ENCODE measurements around the gene UBAP1L. TPM values are rescaled to one million over a fixed set of nuclear protein-coding genes. Genes with fewer than 3 reads are reported as not detected.
A peak's percentile ranks its signal among the peaks of the same experiment; 100 is the strongest.

Gene UBAP1L
- total RNA-seq, 1 experiment from 2014 or later, result 2.5 TPM

DNA sequence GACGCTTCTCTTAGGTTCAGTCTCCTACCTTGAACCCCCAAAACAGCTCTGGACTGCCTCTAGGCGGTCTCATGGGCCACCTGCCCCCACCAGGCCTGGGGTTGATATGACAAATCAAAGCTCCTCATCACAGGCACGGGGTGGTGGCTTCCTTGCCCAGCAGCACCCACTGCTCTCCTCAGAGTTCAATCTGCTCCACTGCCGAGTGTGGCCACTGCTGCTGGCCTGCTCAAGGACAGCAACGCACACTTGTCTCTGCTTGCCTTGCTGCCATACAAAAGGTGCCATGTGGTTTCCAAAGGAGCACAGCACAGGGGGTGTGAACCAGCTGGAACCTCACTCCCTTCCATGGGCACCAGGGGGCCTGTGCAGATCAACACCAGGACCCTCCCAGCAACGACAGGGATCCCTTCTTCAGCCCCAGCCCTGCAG lies 28.3 kb downstream of the UBAP1L start:
- TF ChIP-seq EZH2 (IDR thresholded peaks at IDR 0.05; ENCODE audit: low read depth), result no peak
- TF ChIP-seq, protein P1, sequence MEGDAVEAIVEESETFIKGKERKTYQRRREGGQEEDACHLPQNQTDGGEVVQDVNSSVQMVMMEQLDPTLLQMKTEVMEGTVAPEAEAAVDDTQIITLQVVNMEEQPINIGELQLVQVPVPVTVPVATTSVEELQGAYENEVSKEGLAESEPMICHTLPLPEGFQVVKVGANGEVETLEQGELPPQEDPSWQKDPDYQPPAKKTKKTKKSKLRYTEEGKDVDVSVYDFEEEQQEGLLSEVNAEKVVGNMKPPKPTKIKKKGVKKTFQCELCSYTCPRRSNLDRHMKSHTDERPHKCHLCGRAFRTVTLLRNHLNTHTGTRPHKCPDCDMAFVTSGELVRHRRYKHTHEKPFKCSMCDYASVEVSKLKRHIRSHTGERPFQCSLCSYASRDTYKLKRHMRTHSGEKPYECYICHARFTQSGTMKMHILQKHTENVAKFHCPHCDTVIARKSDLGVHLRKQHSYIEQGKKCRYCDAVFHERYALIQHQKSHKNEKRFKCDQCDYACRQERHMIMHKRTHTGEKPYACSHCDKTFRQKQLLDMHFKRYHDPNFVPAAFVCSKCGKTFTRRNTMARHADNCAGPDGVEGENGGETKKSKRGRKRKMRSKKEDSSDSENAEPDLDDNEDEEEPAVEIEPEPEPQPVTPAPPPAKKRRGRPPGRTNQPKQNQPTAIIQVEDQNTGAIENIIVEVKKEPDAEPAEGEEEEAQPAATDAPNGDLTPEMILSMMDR (conservative IDR thresholded peaks at IDR 0.05), result 0 out of 2 replicates have a peak, but pooled peaks have one; percentile 44
- ChIA-PET POLR2A (ENCODE audit: unreplicated experiment) (no interaction called here), CTCF (interaction anchor here (0.8 to 1.1 kb wide), 2 partner anchors 14 to 53 kb away, joined by 3 read pairs; no protein-coding TSS in a partner anchor)
- Histone ChIP-seq H3K27ac (no peak overlapping the region), H3K4me2 (no peak overlapping the region), H3K79me2 (ENCODE audit: low read depth) (no peaks in the 10 kb centered on the region), H3K4me3 (no peak overlapping the region), H3K36me3 (ENCODE audit: low read depth) (no peaks in the 10 kb centered on the region), H4K20me1 (ENCODE audit: insufficient read depth) (no peaks in the 10 kb centered on the region), H3F3A (ENCODE audit: insufficient read depth, low read depth) (no peaks in the 10 kb centered on the region), H2AFZ (no peak overlapping the region), H3K9me2 (ENCODE audit: insufficient read depth) (no peaks in the 10 kb centered on the region), H3K27me3 (ENCODE audit: insufficient read depth, low read depth) (peaks cover 3% of the 10 kb centered on the region; the same call in 1 of the 2 replicates), H3K9me3 (ENCODE audit: insufficient read depth, low read depth) (no peaks in the 10 kb centered on the region), H3K4me1 (replicated peaks; ENCODE audit: insufficient read depth) (no peaks in the 10 kb centered on the region)
- BruUV-seq (replicated peaks), result no TSS peak
- intact Hi-C loops (cut with micrococcal nuclease; ENCODE audit: unreplicated experiment), result loop anchor here (1.0 kb wide), 2 partner anchors 32 to 53 kb away; no protein-coding TSS in a partner anchor
- DNase-seq, result no peak

DNA sequence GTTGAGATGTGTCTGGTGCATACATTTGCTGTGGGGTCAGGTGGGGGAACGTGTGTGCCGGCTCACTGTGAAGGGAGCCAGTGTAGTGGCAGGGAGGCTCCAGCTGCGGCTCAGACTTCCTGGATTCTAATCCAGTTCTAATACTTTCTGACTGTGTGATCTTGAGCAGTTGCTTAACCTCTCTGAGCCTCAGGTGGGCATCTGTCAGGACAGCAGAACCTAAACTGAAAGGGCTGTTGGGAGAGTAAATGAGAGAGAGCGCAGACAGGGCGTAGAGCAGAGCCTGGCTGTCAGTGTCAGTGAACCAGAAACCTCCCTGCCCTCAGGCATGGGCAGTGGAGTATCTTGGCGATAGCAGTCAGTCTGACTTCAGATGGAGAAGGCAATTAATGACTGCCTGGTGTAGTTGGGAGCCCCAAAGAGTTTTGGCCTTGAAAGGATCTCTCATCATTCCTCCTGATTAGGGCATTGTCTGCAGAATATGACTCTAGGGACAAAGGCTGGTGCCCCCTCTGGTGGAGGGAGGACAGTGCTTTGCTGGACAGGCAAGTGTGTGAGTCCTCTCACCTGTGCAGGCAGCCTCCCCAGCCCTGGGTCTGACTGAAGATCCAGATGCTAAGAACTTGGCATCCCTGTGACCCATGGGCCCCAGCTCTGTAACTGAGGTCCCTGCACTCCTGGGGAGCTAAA lies 28.9 kb downstream of the UBAP1L start:
- POLR2A ChIA-PET (ENCODE audit: unreplicated experiment), result no interaction called here
- no peak overlapping the region for H3K4me3 ChIP-seq
- CTCF ChIA-PET, result interaction anchor here (1.1 kb wide), 1 partner anchor 15 kb away, joined by 3 read pairs; no protein-coding TSS in a partner anchor
- H2AFZ ChIP-seq, result no peak overlapping the region
- peak in 1 of 2 experiments; percentile 46 for DNase-seq
- H3K27me3 ChIP-seq (ENCODE audit: insufficient read depth, low read depth), result peaks cover 3% of the 10 kb centered on the region; the same call in 1 of the 2 replicates
- no peaks in the 10 kb centered on the region for H4K20me1 ChIP-seq (ENCODE audit: insufficient read depth)
- TF ChIP-seq, protein P1 (conservative IDR thresholded peaks at IDR 0.05), result peak; percentile 72
- TF ChIP-seq EZH2 (IDR thresholded peaks at IDR 0.05; ENCODE audit: low read depth), result no peak
- no peaks in the 10 kb centered on the region for H3K9me3 ChIP-seq (ENCODE audit: insufficient read depth, low read depth)
- no peak overlapping the region for H3K4me2 ChIP-seq
- H3K27ac ChIP-seq, result no peak overlapping the region
- H3K79me2 ChIP-seq (ENCODE audit: low read depth), result no peaks in the 10 kb centered on the region
- no peaks in the 10 kb centered on the region for H3K4me1 ChIP-seq (replicated peaks; ENCODE audit: insufficient read depth)
- no TSS peak for BruUV-seq (replicated peaks)
- H3F3A ChIP-seq (ENCODE audit: insufficient read depth, low read depth), result no peaks in the 10 kb centered on the region
- no peaks in the 10 kb centered on the region for H3K9me2 ChIP-seq (ENCODE audit: insufficient read depth)
- intact Hi-C loops (cut with micrococcal nuclease; ENCODE audit: unreplicated experiment), result loop anchor here (1.0 kb wide), 2 partner anchors 32 to 53 kb away; no protein-coding TSS in a partner anchor
- no peaks in the 10 kb centered on the region for H3K36me3 ChIP-seq (ENCODE audit: low read depth)

DNA sequence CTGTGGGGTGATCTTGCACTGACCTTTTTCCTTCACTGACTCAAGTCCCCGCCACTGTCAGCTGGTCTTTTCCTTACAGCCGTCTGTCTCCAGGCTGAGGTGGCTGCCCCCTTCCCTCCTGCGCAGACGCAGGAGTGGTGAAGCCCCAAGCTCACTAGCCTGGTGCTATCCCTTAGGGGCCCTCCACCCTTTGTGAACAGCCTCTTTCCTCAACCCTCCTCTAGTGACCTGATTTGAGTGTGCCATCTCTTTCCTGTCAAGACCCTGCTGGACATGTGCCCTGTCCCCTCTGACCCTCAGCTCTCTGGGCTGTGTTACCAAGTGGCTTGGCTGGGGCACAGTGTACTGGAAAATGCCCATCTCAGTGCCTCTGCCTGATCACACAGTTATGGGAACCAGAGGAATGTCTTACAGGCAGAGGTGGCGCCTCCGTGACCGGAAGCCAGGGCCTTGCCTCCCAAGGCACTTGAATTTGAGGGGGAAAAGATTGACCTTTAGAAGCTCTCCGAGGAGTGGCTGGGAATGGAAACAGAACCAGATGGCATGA lies 29.7 kb downstream of the UBAP1L start:
- Histone ChIP-seq H4K20me1 (ENCODE audit: insufficient read depth) (no peaks in the 10 kb centered on the region), H3K9me2 (ENCODE audit: insufficient read depth) (no peaks in the 10 kb centered on the region), H3F3A (ENCODE audit: insufficient read depth, low read depth) (no peaks in the 10 kb centered on the region), H3K27me3 (ENCODE audit: insufficient read depth, low read depth) (peaks cover 3% of the 10 kb centered on the region; the same call in 1 of the 2 replicates), H3K4me1 (replicated peaks; ENCODE audit: insufficient read depth) (no peaks in the 10 kb centered on the region), H3K4me2 (no peak overlapping the region), H3K4me3 (no peak overlapping the region), H3K27ac (no peak overlapping the region), H2AFZ (no peak overlapping the region), H3K9me3 (ENCODE audit: insufficient read depth, low read depth) (no peaks in the 10 kb centered on the region), H3K79me2 (ENCODE audit: low read depth) (no peaks in the 10 kb centered on the region), H3K36me3 (ENCODE audit: low read depth) (no peaks in the 10 kb centered on the region)
- DNase-seq, result no peak
- intact Hi-C loops (cut with micrococcal nuclease; ENCODE audit: unreplicated experiment), result no loop called here
- no TSS peak for BruUV-seq (replicated peaks)
- CTCF ChIA-PET, result interaction anchor here (0.6 kb wide), 1 partner anchor 38 kb away, joined by 8 read pairs; no protein-coding TSS in a partner anchor
- no peak for TF ChIP-seq EZH2 (IDR thresholded peaks at IDR 0.05; ENCODE audit: low read depth)
- TF ChIP-seq, protein P1 (conservative IDR thresholded peaks at IDR 0.05), result no peak
- POLR2A ChIA-PET (ENCODE audit: unreplicated experiment), result interaction anchor here (0.7 kb wide), 1 partner anchor 40 kb away, joined by 3 read pairs; the partner anchor contains the start of gene SLC51B
